Spleen (tissue), 7 donors: ENCODE data around the gene ATXN7L2.

Experiments used
- POLR2A ChIP-seq, 3 donors: fragments of 450-650 bp; IDR thresholded peaks; one replicate each; pipeline ENCODE4 v1.5.1; 2017; ENCODE audit warnings: antibody characterized with exemption in 3 of 3, mild to moderate bottlenecking in 1 of 3
- TF ChIP-seq, protein P1 (sequence below), 11 experiments: fragments of 200-600 bp in 7 of 11; fragments of 450-650 bp in 4 of 11; sonication (generic) in 4 of 11; IDR thresholded peaks in 8 of 11; conservative IDR thresholded peaks in 3 of 11; 1 replicate in 7 of 11; 2 replicates in 4 of 11; pipeline versions ENCODE4 v1.4.0 to v1.8.0; 2016 to 2021; ENCODE audit warnings: antibody characterized with exemption in 11 of 11, inconsistent platforms in 4 of 11, mild to moderate bottlenecking in 1 of 11
- donor health status: DM: no; HTN: no; CAD: no; lungs with moderate emphysema.
- donor health status: DM: no; HTN: no; CAD: no.
- donor health status: DM: no; HTN: no; CAD: no.

DNA sequence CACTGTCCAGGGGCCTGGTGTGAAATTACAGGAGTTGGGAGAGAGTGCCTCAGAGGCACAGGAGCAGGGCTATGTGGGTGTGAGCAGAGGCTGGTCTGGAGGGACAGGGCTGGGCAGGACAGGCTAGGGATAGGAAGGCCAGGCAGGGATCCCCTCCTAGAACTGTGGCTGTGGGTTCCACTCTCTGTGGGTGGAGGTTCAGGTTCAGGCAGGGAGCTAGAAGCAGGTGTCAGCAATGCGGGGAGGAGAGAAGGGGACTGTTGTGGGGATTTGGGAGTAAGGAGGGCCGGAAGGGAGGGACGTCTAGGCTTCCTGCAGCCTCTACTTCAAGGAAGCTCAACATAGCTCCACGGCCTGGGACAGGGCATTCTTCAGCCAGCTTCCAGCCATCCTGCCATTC, 47.7 kb downstream of the ATXN7L2 start:
- no peak for TF ChIP-seq POLR2A (IDR thresholded peaks at IDR 0.05)
- TF ChIP-seq, protein P1, sequence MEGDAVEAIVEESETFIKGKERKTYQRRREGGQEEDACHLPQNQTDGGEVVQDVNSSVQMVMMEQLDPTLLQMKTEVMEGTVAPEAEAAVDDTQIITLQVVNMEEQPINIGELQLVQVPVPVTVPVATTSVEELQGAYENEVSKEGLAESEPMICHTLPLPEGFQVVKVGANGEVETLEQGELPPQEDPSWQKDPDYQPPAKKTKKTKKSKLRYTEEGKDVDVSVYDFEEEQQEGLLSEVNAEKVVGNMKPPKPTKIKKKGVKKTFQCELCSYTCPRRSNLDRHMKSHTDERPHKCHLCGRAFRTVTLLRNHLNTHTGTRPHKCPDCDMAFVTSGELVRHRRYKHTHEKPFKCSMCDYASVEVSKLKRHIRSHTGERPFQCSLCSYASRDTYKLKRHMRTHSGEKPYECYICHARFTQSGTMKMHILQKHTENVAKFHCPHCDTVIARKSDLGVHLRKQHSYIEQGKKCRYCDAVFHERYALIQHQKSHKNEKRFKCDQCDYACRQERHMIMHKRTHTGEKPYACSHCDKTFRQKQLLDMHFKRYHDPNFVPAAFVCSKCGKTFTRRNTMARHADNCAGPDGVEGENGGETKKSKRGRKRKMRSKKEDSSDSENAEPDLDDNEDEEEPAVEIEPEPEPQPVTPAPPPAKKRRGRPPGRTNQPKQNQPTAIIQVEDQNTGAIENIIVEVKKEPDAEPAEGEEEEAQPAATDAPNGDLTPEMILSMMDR (IDR thresholded peaks at IDR 0.05 in 8 of 11, conservative IDR thresholded peaks at IDR 0.05 in 3 of 11) = no peak
